ENCODE data around the gene RAB29.

RAB29 gene

DNA sequence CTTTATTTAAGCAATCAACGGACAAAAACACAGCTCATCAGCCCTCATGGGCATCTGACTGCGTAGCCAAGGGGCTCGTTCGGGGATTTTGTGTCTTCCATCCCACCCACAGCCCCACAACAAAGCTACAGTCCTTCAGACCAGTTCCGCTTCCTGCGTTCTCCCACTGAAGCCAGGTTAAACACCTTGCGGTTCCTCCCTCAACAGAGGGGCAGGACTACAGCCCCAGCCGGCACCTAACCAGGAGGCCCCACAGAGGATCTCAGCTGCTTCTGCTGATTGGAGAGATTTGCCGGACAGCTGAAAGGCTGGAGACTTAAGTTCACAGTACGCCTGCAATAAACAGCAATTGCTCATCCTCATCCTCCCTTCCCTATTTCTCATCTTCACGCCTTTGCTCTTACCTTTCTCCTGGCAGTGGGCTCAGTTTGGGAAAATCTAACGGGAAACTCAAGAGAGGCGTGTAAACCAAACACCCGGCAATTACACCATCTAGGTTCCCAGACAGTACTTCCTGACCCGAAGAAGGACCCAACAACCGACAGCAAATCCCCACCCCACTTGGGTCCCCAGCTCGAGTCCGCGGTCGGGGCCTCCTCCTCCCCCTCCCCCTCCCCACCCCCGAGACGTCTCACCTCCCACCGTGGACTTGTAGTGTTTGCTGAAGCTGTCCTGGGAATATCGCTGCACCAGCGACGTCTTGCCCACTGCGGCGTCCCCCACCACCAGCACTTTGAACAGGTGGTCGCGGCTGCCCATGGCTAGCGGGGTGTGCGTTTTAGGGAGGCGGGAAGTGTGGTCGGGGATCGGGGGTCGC lies 876 bp downstream of the RAB29 start:
- H3K27ac ChIP-seq: peak overlapping the region; percentile 69
- TF ChIP-seq, protein P1, sequence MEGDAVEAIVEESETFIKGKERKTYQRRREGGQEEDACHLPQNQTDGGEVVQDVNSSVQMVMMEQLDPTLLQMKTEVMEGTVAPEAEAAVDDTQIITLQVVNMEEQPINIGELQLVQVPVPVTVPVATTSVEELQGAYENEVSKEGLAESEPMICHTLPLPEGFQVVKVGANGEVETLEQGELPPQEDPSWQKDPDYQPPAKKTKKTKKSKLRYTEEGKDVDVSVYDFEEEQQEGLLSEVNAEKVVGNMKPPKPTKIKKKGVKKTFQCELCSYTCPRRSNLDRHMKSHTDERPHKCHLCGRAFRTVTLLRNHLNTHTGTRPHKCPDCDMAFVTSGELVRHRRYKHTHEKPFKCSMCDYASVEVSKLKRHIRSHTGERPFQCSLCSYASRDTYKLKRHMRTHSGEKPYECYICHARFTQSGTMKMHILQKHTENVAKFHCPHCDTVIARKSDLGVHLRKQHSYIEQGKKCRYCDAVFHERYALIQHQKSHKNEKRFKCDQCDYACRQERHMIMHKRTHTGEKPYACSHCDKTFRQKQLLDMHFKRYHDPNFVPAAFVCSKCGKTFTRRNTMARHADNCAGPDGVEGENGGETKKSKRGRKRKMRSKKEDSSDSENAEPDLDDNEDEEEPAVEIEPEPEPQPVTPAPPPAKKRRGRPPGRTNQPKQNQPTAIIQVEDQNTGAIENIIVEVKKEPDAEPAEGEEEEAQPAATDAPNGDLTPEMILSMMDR (conservative IDR thresholded peaks at IDR 0.05): no peak
- TF ChIP-seq ZFX (IDR thresholded peaks at IDR 0.05): no peak

DNA sequence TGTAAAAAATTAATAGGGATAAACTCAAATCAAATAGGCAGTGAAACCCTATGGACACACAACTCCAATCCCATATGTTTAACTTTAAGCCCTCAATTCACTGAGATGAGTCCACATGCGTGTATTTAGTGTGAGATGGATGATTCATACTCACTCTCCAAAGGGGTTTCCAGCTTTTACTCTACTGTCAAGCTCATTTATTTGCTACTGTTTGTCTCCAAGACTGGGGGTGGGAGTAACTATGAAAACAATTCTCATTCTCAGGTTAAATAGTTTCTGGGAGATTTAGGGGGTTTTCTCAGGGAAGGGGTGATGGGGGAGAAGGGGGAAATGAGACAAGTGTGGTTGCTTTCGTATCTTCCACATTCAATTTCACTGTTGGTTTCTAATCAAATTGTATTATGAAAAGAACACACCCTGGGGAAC lies 2.7 kb downstream of the RAB29 start:
- no peak for TF ChIP-seq ZFX (IDR thresholded peaks at IDR 0.05)
- TF ChIP-seq, protein P1 (conservative IDR thresholded peaks at IDR 0.05): no peak
- no peak overlapping the region for H3K27ac ChIP-seq

DNA sequence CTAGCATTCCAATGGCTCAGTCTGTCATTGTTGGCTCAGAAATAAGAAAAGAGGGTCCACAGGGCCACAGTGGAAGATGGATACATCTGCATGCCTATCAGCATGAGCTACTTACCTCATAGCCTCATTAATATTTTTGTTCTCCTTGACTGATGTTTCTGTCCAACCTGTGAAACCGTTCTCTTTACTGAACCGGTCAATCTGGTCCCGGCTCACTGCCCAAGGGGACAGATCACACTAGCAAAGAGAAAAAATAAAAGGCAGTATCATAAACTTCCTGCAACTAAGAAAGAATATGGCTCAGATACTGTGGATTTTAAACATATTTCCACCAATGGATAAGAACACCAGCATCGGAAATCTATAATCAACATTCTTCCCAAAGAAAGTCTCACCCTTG lies 4.7 kb downstream of the RAB29 start:
- peak overlapping the region; percentile 21; the same call in 1 of the 2 replicates for H3K27ac ChIP-seq
- TF ChIP-seq, protein P1 (conservative IDR thresholded peaks at IDR 0.05): no peak
- TF ChIP-seq ZFX (IDR thresholded peaks at IDR 0.05): no peak

DNA sequence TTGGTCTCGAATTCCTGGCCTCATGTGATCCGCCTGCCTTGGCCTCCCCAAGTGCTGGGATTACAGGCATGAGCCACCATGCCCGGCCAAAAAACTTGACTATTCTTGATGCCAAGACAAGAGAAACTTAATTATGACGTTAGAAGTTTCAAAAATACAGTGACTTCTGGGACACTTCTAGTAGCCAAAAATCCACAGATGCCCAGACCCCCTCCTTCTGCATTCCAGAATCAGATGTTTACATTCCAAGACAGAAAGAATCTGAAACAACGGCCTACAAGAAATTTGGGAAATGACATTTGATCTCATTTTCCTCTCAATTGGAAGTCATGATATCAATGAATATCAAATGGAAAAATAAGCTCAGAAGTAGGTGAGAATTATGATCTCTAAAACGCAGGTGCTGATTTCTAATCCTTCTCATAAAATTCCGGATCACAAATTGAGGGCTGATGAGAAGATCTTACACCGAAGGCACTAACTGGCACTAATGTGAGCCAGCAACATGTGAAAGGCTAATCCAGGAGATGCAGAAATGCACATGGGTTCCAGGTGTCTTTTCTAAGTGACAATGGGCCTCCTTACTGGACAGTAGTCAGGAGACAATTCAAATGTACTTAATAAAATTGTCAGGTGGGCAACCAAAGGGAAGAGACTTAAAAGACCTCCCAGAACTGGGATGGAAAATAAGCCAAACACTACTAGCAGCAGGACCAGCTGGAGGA lies 5.5 kb downstream of the RAB29 start:
- TF ChIP-seq, protein P1 (conservative IDR thresholded peaks at IDR 0.05): no peak
- no peak for TF ChIP-seq ZFX (IDR thresholded peaks at IDR 0.05)
- no peak overlapping the region for H3K27ac ChIP-seq

DNA sequence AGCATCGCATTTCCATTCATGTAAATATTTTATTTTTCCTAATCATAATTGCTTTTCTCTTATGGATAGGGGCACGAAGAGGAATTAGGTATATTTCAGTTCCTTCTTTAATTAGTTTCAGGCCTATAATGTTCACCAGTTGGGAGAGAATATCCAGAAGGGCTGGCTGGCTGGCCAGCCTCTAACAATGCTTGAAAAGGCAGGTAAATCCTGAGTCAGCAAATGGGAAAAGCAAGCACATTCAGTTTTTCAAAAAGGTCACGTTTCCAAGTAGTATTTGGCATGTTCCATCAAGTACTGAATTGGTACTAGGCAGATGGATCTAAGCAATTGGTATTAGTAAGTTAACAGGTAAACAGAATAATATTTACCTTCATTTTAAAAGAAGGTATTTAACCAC lies 8.0 kb downstream of the RAB29 start:
- H3K27ac ChIP-seq: no peak overlapping the region
- no peak for TF ChIP-seq ZFX (IDR thresholded peaks at IDR 0.05)
- TF ChIP-seq, protein P1 (conservative IDR thresholded peaks at IDR 0.05): no peak

DNA sequence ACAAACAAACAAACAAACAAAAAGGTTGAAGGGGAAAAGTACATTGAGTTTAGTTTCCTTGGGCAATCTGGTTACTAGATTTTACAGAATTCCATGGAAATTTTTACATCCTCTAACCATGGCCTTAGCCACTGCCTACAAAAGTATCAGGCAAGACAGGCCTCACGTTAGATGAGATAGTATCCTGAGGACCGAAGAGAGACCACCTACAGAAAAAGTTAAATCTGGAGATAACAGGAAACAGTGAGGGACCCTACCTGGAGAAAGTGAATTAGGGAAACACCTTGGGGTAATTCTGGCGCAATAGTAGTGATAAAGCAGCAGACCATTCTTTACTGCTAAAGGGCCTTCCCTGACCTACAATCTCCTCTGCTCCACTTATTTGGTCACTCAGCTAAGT lies 8.7 kb downstream of the RAB29 start:
- no peak overlapping the region for H3K27ac ChIP-seq
- TF ChIP-seq ZFX (IDR thresholded peaks at IDR 0.05): no peak
- TF ChIP-seq, protein P1 (conservative IDR thresholded peaks at IDR 0.05): no peak

DNA sequence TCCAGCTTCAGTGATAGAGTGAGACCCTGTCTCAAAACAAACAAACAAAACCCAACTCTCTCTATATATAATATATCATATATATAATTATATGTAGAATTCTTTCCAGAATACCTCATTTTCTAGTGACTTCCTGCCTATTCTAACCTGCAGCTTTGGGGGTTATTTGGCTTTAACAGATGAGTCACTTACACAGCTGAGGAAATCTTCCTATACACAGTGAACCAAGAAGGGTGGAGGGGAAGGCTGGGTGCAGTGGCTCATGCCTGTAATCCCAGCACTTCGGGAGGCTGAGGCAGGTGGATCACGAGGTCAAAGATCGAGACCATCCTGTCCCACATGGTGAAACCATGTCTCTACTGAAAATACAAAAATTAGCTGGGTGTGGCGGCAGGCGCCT lies 9.2 kb downstream of the RAB29 start:
- TF ChIP-seq ZFX (IDR thresholded peaks at IDR 0.05): no peak
- TF ChIP-seq, protein P1 (conservative IDR thresholded peaks at IDR 0.05): no peak
- H3K27ac ChIP-seq: no peak overlapping the region
